Measurements from ENCODE around the gene PGS1. TPM values are rescaled to one million over a fixed set of nuclear protein-coding genes. Genes with fewer than 3 reads are reported as not detected.

PGS1 gene
- polyA plus RNA-seq, 4 donors = 37.9 to 57.7 (median 45.3) TPM

DNA sequence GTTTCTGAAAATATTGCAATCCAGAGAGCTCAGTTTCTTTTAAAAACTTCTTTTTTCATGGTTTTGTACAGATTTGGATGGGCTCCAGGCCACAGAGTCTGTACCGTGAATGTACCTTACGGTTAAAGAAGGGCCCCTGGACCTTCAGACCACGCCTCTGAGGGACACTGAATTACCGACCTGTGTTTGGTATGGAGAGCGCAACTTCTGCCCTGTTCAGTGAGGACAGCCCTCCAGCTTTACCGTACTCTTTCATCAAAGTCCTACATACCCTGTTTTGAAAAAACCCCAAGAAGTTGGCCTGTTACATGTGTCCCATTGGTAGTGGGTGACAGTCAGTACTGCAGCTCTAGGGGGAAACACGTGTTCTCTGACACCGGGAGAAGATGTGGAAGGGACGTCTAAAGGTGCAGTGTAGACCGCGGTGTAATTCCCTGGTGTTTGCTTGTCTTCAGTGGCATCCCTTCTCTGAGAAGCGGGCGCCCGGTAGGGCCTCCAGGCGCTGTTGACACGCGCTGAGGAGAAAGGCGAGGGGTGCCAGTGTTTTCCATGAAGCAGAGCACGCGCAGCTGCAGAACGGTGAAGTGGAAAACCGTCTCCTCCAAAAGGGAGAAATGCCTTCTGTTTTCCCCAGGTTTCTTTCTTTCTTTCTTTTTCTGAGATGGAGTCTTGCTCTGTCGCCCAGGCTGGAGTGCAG is 6.2 kb downstream of the PGS1 start:
- no peak for DNase-seq (ENCODE audit: low read depth in 4 of 4, low spot score in 2 of 4)

- no peak for DNase-seq (ENCODE audit: low read depth in 4 of 4, low spot score in 2 of 4)
Measured at GRCh38 chr17:78387977-78388941, 9.8 kb downstream of the PGS1 start.

DNA sequence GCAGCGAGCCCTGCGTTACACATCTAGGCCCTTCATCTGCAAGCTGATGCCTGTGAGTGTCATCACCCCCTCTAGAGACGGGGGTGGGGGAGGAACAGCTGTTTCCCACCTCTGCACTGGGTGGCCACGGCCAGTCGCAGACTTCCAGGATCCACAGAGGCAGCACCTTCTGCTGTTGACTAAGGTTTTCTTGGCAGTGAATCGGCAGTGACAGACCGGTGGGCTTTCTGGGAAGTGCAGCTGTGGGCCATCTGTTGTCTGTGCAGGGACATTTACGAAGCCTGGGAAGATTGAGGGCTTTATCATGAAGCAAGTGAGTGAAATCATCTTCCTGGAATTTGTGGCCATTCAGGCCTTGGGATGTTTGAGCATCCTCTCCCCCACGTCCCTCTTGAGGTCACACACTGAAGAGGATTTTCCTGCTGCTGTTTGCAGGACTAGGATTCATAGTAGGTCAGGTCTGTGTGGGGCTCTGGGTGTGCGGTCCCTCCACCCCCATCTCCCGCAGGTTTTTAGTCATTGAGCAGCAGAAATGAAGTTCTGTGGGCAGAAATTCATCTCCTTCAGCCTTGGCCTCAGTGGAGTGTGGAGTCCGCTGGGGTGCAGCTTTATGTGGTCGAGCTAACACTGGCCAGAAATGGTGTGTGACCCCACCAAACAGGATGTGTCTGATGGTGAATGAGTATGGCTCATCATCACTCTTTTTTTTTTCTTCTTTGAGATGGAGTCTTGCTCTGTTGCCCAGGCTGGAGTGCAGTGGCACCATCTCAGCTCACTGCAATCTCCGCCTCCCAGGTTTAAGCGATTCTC is 12.0 kb downstream of the PGS1 start:
- DNase-seq (ENCODE audit: low read depth in 4 of 4, low spot score in 2 of 4) = no peak

DNA sequence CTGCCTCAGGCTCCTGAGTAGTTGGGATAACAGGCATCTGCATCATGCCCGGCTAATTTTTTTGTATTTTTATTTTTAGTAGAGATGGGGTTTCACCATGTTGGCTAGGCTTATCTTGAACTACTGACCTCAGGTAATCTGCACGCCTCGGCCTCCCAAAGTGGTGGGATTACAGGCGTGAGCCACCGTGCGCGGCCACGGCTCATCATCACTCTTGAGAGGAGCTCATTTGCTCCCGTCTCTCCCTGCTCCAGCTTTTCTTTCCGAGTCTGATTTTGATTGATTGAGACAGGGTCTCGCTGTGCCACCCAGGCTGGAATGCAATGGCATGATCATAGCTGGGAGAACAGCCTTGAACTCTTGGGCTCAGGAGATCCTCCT is 12.6 kb downstream of the PGS1 start:
- no peak for DNase-seq (ENCODE audit: low read depth in 4 of 4, low spot score in 2 of 4)

- DNase-seq (ENCODE audit: low read depth in 4 of 4, low spot score in 2 of 4) = no peak
Measured at GRCh38 chr17:78391843-78392242, 13.4 kb downstream of the PGS1 start.

GRCh38 chr17:78392295-78392694 is 13.8 kb downstream of the PGS1 start:
- DNase-seq (ENCODE audit: low read depth in 4 of 4, low spot score in 2 of 4) = no peak

DNA sequence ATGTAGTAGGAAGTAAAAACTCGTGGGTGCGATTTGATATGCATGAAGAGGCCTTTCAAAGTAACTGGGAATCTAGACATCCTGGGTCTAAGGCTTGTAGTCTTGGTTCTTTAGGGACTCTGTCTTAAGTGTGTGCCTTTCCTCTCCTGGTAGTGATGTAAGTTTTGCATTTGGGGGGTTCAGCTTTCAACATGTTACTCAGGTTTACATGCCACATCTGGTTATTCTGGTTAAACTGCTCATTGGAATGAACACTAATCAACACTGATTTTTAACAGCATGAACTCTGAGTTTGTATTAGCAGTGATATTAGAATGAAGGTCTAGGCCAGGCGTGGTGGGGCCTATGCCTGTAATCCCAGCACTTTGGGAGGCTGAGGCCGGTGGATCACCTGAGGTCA is 15.1 kb downstream of the PGS1 start:
- DNase-seq (ENCODE audit: low read depth in 4 of 4, low spot score in 2 of 4) = no peak

DNA sequence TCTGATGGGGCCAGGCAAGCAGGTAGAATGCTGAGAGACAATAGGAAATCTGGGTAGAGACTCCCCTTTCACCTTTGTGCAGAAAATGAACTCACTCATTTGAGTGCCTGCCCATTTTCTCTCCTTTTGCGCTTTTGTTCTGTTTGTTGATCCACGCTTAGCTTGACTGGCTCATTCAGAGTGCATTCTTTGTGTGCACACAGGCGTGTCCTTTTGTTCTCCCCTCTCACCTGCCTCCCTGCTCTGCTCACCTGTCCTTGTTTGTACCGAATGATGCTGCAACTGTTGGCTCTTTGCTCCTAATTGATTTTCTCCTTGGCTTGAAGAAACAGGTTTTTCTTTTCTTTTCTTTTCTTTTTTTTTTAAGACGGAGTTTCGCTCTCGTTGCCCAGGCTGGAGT is 15.8 kb downstream of the PGS1 start:
- DNase-seq (ENCODE audit: low read depth in 4 of 4, low spot score in 2 of 4) = no peak

- no peak for DNase-seq (ENCODE audit: low read depth in 4 of 4, low spot score in 2 of 4)
Measured at GRCh38 chr17:78395155-78395554, 16.7 kb downstream of the PGS1 start.

DNA sequence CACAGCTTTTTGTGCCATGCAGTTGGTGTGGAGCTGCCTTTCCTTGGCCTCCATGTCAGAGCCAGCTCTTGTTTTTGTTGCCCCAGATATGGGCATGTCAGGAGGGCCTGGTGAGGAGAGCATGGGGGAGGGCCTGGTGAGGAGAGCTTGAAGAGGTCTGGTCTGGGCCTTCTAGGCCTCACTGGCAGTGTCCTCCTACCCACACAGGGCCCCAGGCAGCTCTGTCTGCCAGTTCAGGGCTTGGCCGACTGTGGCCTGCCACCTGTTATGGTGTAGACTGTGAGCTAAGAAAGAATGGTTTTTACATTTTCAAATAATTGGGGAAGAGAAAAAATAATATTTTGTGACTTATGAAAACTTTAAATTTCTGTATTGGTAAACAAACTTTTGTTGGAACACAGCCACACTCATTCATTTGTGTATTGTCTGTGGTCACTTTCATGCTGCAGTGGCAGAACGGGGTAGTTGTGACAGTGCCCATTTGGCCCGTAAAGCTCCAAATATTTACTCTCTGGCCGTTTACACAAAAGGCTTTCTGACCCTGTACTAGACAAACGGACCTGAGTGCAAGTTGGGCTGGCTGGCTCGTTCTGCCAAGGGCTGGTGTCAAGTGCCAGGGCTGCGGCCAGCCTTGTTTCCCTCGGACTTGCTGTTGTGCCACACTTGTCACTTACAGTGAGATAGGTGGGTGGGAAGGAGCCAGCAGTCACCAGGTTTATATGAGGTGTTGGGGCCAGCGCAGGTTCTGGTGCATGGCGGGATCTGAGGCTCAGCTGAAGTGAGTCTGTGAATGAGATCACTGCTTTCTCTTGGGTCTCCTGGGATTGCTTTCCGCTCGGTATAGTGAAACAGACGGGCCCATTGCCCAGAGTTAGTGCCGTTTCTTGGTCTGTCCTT is 18.2 kb downstream of the PGS1 start:
- no peak for DNase-seq (ENCODE audit: low read depth in 4 of 4, low spot score in 2 of 4)

GRCh38 chr17:78397681-78398101 is 19.2 kb downstream of the PGS1 start:
- no peak for DNase-seq (ENCODE audit: low read depth in 4 of 4, low spot score in 2 of 4)

- DNase-seq (ENCODE audit: low read depth in 4 of 4, low spot score in 2 of 4) = no peak
Measured at GRCh38 chr17:78398390-78398789, 19.9 kb downstream of the PGS1 start.

- no peak for DNase-seq (ENCODE audit: low read depth in 4 of 4, low spot score in 2 of 4)
Measured at GRCh38 chr17:78399028-78399692, 20.7 kb downstream of the PGS1 start.

- no peak for DNase-seq (ENCODE audit: low read depth in 4 of 4, low spot score in 2 of 4)
Measured at GRCh38 chr17:78399693-78400144, 21.3 kb downstream of the PGS1 start.

DNA sequence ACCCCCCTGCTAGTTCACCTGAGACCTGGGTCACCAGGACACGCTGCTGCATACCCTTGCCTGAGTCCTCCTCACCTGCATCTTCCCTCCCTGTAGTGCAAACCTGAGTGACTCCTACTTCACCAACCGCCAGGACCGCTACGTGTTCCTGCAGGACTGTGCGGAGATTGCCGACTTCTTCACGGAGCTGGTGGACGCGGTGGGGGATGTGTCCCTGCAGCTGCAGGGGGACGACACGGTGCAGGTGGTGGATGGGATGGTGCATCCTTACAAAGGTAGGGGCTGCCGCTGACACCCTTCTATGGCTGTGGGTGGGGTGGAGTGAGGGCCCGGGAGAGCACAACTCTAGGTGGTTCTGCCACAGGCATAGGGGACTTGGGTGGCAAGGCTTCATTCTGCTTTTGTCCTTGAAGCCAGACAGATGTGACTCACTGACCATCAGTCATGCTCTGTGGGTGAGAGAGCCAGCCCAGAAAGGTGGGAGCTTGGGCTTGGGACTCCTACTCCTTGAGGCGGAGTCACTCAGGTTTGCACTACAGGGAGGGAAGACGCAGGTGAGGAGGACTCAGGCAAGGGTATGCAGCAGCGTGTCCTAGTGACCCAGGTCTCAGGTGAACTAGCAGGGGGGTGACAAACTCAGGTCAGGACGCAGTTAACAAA is 22.3 kb downstream of the PGS1 start:
- DNase-seq (ENCODE audit: low read depth in 4 of 4, low spot score in 2 of 4) = no peak

GRCh38 chr17:78401246-78401645 is 22.8 kb downstream of the PGS1 start:
- no peak for DNase-seq (ENCODE audit: low read depth in 4 of 4, low spot score in 2 of 4)

- DNase-seq (ENCODE audit: low read depth in 4 of 4, low spot score in 2 of 4) = no peak
Measured at GRCh38 chr17:78401891-78402290, 23.4 kb downstream of the PGS1 start.

DNA sequence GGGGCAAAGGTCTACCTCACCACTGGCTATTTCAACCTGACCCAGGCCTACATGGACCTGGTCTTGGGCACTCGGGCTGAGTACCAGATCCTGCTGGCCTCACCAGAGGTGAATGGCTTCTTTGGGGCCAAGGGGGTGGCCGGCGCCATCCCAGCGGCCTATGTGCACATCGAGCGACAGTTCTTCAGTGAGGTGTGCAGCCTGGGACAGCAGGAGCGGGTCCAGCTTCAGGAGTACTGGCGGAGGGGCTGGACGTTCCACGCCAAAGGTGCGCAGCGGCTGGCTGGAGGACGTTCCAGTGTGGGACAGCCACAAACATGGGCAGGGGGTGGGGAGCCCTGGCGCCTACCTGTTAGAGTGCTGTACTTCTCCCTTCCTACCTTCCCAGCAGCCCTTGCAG is 25.4 kb downstream of the PGS1 start:
- DNase-seq (ENCODE audit: low read depth in 4 of 4, low spot score in 2 of 4) = no peak

DNA sequence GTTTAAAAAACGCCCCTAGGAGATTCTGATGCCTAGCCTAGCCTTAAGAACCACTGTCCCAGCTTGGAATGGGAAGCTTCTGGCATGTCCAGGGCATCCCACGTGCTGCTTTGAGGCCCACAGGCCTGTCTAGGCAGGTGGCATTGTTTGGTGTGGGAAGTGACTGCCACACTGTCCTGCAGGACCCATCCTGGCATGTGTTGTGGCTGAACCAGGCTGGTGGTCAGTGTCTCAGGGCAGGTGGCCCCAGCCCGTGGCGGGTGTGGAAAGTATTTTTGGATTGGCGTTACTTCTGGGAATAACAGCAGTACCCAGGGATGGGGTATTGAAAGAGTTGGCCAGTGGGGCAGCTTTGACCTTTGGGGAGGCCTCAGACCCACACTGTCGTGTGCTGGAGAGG is 27.9 kb downstream of the PGS1 start:
- no peak for DNase-seq (ENCODE audit: low read depth in 4 of 4, low spot score in 2 of 4)
